T-helper 1 cell treated with Interleukin-12 subunit alpha and Interleukin-12 subunit beta and Interleukin-4 antibody, amounts not matched to agents 30 μg/mL and 1 μg/mL, for 36 hours (primary cell): ENCODE measurements around the gene SH3RF3.

ENCODE experiments used
- H3K27ac Mint-ChIP-seq: one replicate; pipeline ENCODE4 v1.8.0; 2021; ENCODE audit warnings: mild to moderate bottlenecking, mixed read lengths
- H3K27me3 Mint-ChIP-seq: one replicate; pipeline ENCODE4 v1.8.0; 2021; ENCODE audit warnings: low read depth, mixed read lengths
- H3K36me3 Mint-ChIP-seq: one replicate; pipeline ENCODE4 v1.8.0; 2021; ENCODE audit warnings: low read depth, mixed read lengths
- H3K4me1 Mint-ChIP-seq: one replicate; pipeline ENCODE4 v1.8.0; 2021; ENCODE audit warnings: low read depth, mixed read lengths
- H3K4me3 Mint-ChIP-seq: one replicate; pipeline ENCODE4 v1.8.0; 2021; ENCODE audit warnings: mild to moderate bottlenecking, moderate library complexity, mixed read lengths
- H3K9me3 Mint-ChIP-seq: one replicate; pipeline ENCODE4 v1.8.0; 2021; ENCODE audit warnings: mixed read lengths

Gene SH3RF3

DNA sequence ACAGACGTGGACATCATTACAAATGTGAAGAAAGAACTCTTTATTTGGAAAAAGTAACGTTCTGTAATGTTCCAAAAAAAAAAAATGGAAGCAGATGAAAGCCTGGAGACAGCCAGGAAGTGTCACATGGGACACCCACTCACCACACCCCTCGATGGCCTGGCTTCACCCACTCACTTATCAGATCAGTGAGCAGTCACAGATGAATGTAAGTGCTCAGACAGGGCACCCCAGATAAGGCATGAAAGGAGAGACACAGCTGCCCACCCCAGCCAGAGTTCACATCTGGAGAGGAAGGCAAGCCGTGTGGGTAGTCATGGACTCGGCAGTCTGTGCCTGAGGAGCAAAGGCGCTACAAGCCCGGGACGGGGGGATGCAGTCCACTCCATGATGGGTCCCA lies 379.6 kb downstream of the SH3RF3 start:
- Mint-ChIP-seq H3K4me1 (peaks cover 6% of the 10 kb centered on the region), H3K36me3 (no peaks in the 10 kb centered on the region), H3K27me3 (no peaks in the 10 kb centered on the region), H3K27ac (no peak overlapping the region), H3K4me3 (no peak overlapping the region), H3K9me3 (no peaks in the 10 kb centered on the region)

DNA sequence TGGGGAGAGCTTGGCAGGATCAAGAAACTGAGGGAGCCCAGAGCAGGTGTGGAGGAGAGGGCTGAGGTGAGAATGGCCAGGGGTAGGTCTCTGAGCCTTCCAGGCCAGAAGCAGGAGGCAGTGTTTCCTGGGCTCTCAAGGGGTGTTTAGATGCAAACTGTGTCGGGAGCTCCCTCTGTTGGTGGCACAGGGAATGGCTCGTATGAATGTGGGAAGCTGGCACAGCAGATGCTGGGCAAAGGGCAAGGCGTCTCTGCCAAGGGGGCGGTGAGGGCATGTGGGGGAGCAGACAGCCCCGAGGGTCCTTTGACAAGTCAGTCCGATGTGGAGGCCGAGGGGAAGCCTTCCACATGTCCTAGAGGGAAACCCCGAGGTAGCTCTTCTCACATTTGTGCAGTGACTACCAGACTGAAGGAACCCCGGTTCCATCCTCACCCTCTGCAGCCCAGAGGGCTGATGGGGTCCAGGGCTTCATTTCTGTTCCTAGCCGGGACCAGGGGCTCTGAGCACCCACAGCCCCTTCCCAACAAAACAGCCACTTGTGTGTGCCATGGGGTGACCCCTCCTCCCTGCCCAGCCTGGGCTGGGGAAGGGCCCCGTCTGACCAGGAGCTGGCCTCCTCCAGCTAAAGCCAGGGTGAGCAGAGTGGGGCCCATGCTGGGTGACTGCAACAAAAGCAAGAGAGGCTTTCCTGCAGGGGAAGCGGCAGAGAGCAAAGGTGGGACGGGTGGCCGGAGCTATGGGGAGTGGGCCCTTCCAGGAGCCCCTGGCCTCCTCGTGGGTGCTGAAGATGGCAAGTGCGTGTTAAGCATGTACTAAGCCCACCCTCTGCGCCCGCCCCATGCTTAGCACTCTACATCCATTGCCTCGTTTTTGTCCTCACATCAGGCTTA lies 381.4 kb downstream of the SH3RF3 start:
- H3K9me3 Mint-ChIP-seq, result no peaks in the 10 kb centered on the region
- peak overlapping the region; percentile 35 for H3K27ac Mint-ChIP-seq
- H3K4me1 Mint-ChIP-seq, result peaks cover 9% of the 10 kb centered on the region
- no peak overlapping the region for H3K4me3 Mint-ChIP-seq
- no peaks in the 10 kb centered on the region for H3K36me3 Mint-ChIP-seq
- H3K27me3 Mint-ChIP-seq, result no peaks in the 10 kb centered on the region

DNA sequence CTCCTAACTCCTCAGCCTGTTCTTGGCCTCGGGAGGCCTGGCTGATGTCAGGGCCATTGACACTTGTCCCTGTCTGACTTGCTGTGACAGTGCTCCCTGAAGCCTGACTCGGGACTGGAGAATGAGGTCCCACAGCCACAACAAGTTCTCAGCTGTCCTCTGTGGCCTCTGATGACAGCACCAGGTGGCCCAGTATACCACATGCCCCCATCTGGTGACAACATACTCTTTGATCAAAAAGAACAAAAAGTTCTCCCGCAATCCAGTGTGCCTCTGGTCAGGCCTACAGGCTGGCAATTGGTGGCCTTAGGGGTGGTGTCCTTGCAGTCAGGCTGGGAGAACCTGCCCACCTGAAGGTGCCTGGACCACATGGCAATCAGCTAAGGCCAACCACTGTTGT lies 382.2 kb downstream of the SH3RF3 start:
- no peaks in the 10 kb centered on the region for H3K9me3 Mint-ChIP-seq
- no peak overlapping the region for H3K4me3 Mint-ChIP-seq
- H3K27ac Mint-ChIP-seq, result no peak overlapping the region
- no peaks in the 10 kb centered on the region for H3K27me3 Mint-ChIP-seq
- H3K4me1 Mint-ChIP-seq, result peaks cover 9% of the 10 kb centered on the region
- no peaks in the 10 kb centered on the region for H3K36me3 Mint-ChIP-seq

DNA sequence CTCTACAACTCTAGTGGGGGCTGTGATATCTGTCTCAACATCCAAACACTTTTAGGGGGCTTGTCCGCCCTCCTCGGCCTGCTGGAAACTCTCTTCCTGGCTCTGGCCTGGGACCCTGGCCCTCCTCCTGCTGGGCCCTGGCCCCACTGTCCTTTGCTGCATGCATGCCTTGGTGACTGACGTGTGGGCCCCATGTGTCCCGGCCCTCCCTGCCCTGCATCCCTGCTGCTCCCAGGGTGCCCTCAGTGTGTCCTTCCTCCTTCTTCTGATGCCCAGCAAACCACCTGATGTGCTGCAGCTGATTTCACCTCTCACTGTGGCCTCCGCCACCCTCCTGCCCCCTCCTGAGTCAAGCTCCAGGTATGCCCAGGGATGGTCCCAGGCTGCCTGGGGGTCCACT lies 383.1 kb downstream of the SH3RF3 start:
- Mint-ChIP-seq H3K27ac (no peak overlapping the region), H3K27me3 (no peaks in the 10 kb centered on the region), H3K4me1 (peaks cover 9% of the 10 kb centered on the region), H3K4me3 (no peak overlapping the region), H3K9me3 (no peaks in the 10 kb centered on the region), H3K36me3 (no peaks in the 10 kb centered on the region)

DNA sequence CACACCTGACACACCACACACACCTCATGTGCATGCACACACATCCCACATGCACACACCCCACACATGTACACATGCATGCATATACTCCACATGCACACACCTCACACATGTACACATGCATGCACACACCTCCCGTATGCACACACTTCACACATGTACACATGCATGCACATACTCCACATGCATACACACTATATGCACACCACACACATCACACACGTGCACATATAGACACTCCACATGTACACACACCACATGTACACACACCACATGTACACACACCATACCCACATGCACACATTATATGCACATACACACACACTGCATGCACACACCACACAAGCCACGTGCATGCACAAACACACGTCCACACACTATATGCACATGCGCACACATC lies 384.2 kb downstream of the SH3RF3 start:
- H3K4me3 Mint-ChIP-seq, result no peak overlapping the region
- no peaks in the 10 kb centered on the region for H3K27me3 Mint-ChIP-seq
- no peaks in the 10 kb centered on the region for H3K36me3 Mint-ChIP-seq
- H3K27ac Mint-ChIP-seq, result no peak overlapping the region
- no peaks in the 10 kb centered on the region for H3K9me3 Mint-ChIP-seq
- H3K4me1 Mint-ChIP-seq, result peaks cover 9% of the 10 kb centered on the region

DNA sequence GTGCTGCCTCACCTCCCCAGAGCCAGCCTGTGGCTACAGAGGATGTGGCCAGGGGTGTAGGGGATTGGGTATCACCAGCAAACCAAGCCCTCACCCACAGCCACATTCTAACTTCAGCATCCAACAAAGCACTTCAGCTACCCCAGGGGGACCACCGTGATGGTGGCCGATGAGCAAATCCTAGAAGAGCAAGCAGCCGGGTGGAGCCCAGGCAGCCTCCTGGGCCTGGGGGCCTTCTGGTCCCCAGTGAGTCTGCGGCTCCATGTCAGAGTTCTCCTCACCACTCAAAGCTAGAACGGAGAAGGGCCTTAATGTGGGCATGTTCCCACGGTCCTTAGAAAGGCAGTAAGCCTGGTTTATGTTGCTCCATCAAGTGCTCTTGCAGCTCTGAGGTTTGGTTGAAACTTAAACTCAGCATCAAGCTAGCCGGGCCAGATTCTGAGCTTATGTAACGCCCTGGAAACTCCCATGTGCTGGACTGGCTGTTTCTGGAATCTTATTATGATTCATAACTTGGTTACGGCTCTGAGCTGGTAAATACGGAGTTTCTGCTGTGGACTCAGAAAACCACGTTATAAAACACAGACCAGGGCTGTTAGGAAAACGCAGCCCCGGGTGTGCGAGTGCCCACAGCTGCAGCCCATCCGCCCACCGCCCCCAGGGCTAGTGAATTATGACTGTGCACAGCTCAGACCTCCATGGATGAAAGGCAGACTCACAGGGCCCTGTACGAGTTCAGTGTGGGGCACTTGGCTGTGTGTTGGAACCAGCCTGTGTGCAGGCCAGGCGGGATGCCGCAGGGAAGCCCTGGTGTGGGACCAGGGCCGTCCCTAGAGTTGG lies 385.0 kb downstream of the SH3RF3 start:
- peaks cover 9% of the 10 kb centered on the region for H3K4me1 Mint-ChIP-seq
- no peaks in the 10 kb centered on the region for H3K36me3 Mint-ChIP-seq
- no peak overlapping the region for H3K27ac Mint-ChIP-seq
- no peaks in the 10 kb centered on the region for H3K9me3 Mint-ChIP-seq
- no peaks in the 10 kb centered on the region for H3K27me3 Mint-ChIP-seq
- no peak overlapping the region for H3K4me3 Mint-ChIP-seq

DNA sequence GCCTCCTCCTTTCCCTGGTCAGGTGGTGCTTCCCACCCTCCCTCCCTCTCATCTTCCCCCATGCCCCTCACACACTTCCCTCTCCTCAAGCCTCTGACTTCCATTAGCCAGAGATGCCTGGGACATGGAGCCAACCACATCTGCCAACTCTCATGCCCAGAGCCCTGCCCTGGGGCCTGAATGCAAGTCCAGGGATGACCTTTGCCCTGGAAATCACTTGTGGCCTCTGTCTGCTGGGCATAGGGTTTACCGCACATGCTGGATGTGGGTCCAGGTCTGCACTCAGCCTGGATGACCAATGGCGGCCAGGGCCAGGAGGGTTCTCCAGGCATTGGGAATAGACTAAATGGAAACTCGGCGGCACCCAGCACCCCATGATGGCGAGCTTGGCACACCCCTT lies 385.9 kb downstream of the SH3RF3 start:
- no peak overlapping the region for H3K27ac Mint-ChIP-seq
- no peaks in the 10 kb centered on the region for H3K9me3 Mint-ChIP-seq
- H3K4me3 Mint-ChIP-seq, result no peak overlapping the region
- H3K36me3 Mint-ChIP-seq, result no peaks in the 10 kb centered on the region
- H3K4me1 Mint-ChIP-seq, result peaks cover 9% of the 10 kb centered on the region
- no peaks in the 10 kb centered on the region for H3K27me3 Mint-ChIP-seq

DNA sequence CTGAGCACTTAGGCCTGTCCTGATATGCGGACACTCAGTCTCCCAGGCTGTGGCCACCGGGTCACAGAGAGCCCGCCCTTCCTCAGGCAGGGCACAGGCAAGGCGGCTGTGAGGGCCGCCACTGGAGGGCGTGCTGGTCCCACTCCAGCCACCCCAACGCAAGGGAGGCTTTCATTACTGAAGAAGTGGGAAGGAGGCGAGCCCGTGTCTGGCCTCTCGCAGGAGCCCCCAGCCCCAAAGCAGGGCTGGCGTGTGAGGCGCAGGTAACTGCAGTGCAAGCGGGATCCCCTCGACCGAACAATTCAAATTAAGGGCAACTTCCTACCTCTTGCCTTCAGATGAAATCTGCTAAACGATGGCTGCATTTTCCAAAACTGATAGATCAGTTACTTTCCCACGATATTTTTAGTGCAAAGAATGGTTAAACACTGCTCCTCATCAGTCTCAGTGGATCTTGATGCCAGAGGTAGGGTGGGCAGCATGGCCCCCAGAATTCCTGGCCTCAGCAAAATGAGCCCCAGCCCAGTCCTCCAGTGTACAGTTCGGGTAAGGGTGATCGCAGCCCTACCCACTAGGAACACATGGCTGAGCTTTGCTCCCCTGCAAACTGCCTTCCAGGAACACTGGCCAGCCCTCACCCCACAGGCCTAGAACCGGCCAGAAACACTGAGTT lies 387.6 kb downstream of the SH3RF3 start:
- Mint-ChIP-seq H3K27me3 (no peaks in the 10 kb centered on the region), H3K4me3 (no peak overlapping the region), H3K36me3 (no peaks in the 10 kb centered on the region), H3K9me3 (no peaks in the 10 kb centered on the region), H3K27ac (no peak overlapping the region), H3K4me1 (peaks cover 9% of the 10 kb centered on the region)

DNA sequence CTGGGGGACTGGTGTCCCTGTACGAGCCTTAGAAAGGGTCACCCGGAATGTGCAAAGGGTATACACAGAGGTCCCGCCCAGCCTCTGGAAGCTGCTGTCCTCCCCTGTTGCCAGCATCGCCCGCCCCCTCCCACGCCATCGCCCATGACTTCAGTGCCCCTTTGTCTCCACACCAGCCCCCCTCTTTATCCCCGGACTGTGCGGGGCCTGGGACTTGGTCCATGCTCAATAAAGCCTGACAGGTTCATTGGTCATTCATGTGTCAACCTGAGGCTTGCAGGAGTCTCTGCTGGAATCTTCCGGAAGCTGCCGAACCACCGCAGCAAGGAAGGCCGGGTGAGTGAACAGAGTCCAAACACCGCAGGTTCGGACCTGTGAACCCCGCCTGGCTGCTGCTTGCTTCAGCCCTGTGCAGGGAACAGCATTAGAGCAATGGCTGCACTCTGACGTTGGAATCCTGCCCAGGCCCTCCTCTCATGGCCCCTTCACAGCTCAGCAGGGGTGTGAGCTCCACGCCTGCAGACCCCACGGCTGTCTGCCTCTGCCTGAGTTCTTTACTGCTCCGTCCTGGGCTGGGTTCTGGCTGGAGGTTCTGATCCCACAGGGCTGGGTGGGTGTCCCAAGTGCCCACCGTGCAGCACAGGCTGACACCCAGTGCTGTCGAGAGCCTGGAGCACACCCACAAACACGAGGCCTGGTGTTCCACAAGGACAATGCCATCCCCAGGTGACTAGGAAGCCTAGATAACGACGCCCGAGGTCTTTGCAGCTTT lies 388.3 kb downstream of the SH3RF3 start:
- no peaks in the 10 kb centered on the region for H3K27me3 Mint-ChIP-seq

DNA sequence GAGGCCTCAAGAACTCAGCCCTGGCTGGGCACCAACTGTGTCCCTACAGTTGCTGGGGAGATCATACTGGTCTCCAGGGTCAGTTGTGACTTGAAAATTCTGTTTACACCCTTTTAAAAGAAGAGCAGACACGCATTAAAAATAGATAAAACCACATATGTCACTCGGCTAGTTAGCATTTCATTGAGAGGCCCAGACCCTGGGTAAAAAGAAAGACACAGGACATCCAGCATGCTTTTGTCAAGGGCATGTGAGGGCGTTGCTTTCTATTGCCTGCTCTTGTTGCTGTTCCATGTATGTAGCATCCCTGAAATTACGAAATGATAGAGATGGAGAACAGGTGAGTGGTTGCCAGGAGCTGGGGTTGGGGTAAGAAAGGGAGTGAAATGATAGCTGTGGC lies 390.5 kb downstream of the SH3RF3 start:
- no peaks in the 10 kb centered on the region for H3K4me1 Mint-ChIP-seq
- no peaks in the 10 kb centered on the region for H3K36me3 Mint-ChIP-seq
- H3K27ac Mint-ChIP-seq, result no peak overlapping the region
- H3K4me3 Mint-ChIP-seq, result no peak overlapping the region
- no peaks in the 10 kb centered on the region for H3K27me3 Mint-ChIP-seq
- no peaks in the 10 kb centered on the region for H3K9me3 Mint-ChIP-seq

More for the DNA sequence above, 388.3 kb downstream of the SH3RF3 start:
- Mint-ChIP-seq H3K36me3 (no peaks in the 10 kb centered on the region), H3K4me1 (peaks cover 9% of the 10 kb centered on the region), H3K27ac (no peak overlapping the region), H3K4me3 (no peak overlapping the region), H3K9me3 (no peaks in the 10 kb centered on the region)

DNA sequence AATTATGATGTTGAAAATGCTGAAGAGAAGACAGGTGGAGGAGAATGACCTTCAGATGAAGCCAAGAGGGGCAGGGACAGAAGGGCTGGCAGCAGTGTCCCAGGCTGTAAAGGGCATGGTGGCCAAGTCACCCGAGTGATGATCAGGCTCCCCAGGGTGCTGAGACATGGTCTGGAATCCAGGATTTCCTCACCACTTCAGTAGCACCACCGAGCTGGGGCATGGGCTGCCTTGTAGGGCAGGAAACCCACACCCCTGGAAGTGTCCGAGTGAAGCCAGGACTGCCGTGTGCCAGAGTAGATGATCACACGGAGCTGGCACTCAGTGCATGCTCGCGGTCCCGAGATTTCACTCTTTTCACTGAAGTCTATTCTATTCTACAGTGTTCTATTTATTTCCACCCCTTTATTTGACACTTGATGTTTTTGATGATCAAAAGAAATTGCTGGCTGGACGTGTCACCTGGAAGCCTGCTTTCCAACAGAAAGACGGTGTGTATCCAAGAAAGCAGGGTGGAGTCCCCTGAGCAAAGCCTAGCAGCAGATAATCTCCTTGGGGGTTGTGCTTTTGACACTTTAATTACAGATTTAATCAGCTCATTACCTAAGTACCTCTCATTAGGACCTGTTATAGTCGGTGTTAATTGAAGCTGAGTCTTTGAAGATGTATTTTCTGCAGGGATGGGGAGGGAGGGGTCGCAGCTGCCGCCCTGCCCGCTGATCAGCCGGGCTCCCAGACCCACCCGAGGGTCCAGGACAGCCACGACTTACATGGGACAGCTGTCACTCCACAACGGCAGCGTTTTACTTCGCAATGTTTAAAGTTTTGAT lies 392.4 kb downstream of the SH3RF3 start:
- no peak overlapping the region for H3K27ac Mint-ChIP-seq
- H3K4me3 Mint-ChIP-seq, result no peak overlapping the region
- no peaks in the 10 kb centered on the region for H3K27me3 Mint-ChIP-seq
- no peaks in the 10 kb centered on the region for H3K36me3 Mint-ChIP-seq
- H3K9me3 Mint-ChIP-seq, result no peaks in the 10 kb centered on the region
- no peaks in the 10 kb centered on the region for H3K4me1 Mint-ChIP-seq

DNA sequence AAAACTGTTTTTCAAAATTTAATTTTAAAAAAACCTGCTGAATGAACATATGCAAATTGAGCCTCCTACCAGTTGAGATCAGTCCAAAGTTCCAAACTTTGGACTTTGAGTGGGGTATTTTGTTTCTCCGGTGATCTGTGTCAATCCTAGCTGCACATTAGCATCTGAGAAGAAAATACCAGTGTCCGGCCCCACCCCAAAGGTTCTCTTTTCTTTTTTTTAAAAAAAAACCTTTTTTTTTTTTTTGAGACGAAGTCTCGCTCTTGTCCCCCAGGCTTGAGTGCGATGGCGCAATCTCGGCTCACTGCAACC lies 393.0 kb downstream of the SH3RF3 start:
- no peaks in the 10 kb centered on the region for H3K27me3 Mint-ChIP-seq
- H3K4me1 Mint-ChIP-seq, result no peaks in the 10 kb centered on the region
- no peaks in the 10 kb centered on the region for H3K36me3 Mint-ChIP-seq

DNA sequence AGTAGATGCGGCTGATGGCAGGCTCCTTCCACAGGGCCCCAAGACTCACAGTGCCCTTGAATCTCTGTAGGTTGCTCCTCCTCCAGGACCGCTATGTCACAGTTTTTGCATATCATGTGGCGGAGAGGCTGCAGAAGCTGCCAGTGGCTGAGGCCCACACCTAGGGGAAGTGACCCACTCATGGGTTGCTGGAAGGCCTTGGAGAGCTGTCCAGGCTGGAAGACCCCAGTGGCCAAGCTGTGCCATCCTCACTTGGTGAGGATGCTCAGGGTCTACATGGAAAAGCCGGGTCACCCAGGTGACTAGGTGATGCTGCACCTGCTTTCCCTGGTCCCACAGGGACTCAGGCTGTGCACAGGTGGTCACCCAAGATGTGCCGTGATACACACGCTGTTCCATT lies 394.1 kb downstream of the SH3RF3 start:
- Mint-ChIP-seq H3K4me3 (no peak overlapping the region), H3K4me1 (no peaks in the 10 kb centered on the region), H3K36me3 (no peaks in the 10 kb centered on the region), H3K27me3 (no peaks in the 10 kb centered on the region), H3K27ac (no peak overlapping the region), H3K9me3 (no peaks in the 10 kb centered on the region)

More for the DNA sequence above, 393.0 kb downstream of the SH3RF3 start:
- no peak overlapping the region for H3K27ac Mint-ChIP-seq
- no peak overlapping the region for H3K4me3 Mint-ChIP-seq
- H3K9me3 Mint-ChIP-seq, result no peaks in the 10 kb centered on the region
